Right forelimb (tissue), 1 donor: ENCODE results near the gene MAP3K8.

Source experiments
- DNase-seq: peaks from one replicate; pipeline ENCODE4 v3.0.0-alpha.2; 2018

The MAP3K8 gene

GRCh38 chr10:30493609-30494530, 59.9 kb downstream of the MAP3K8 start:
- DNase-seq = no peak

DNA sequence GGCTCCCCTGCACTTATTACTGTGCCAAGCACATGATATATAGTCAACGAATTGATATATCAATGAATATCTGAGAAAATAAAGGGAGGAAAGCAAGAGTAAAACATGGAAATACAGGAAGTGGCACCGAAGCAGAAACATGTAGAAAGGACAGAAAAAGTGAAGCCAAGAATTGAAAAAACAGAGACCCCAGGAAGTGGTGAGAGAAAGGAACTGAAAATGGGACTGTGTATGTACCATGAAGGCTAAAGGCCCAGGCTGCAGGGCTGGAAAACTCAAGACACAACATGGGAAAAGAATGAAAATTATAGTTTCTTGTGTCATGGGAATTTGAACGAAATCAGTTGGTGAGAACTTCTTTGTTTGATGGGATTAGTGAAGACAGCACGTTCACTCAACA, 60.6 kb downstream of the MAP3K8 start:
- DNase-seq = no peak

GRCh38 chr10:30495687-30496086, 61.7 kb downstream of the MAP3K8 start:
- no peak for DNase-seq

- no peak for DNase-seq
Observed at GRCh38 chr10:30499816-30500215, 65.8 kb downstream of the MAP3K8 start.

- DNase-seq = no peak
Observed at GRCh38 chr10:30500534-30500933, 66.5 kb downstream of the MAP3K8 start.

DNA sequence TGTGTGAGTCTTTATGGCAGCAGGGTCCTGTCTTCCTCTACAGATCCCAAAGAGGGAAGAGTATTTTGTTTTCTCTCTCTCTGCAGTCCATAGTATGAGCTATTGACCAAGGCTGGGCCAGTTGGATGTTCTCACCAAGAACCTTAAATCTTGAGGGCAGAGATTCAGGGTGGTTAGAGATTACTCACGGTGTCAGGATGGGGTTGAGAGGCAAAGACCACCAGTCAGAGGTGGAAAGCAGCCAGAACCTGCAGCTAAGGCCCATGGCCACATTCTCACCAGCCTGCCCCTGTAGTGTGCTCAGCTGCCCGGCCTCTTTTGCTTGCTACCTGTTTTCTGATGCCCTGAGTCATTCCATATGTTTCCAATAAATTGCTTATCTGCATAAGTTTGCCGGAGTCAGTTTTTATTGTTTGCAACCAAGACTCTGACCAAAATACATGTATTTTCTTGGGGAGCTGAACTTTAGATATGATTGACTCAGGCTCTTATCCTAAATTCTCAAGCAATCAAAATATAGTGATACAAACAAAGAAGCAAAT, 67.0 kb downstream of the MAP3K8 start:
- no peak for DNase-seq

DNA sequence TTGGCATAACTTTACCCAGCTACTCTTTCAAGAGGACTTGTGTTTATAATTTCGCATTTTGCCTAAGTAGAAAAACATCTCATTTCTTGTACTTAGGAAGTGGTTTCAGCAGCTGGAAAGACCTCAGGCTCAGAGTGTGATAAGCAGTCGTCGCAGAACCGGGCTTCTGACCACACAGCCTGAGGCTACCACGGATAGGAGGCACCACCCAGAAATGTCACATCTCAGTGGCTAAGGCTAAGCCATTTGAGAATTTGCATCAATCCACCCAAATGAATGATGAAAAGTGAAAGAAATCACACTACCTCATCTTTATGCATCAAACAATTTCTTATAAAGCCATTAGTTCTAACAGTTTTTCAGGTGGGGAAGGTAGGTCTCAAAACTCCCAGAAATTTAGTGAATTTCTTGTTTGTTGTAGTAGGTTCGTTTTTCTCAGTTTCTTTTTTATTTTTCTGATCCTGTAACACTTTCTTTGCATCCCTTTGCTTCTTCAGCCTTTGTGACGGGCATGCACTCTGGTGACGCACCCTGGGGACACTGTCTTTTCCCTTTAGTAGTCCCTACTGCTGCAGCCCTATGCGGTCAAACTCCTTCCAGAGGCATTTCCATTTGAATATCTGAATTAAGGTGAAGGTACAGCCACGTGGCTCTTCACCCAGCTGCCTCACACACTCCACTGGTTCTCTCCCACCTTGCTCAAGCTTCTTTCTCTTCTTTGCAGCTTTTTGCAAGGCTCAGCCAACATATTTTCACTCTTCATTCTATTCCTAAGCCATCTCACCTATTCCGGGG, 68.5 kb downstream of the MAP3K8 start:
- no peak for DNase-seq

DNA sequence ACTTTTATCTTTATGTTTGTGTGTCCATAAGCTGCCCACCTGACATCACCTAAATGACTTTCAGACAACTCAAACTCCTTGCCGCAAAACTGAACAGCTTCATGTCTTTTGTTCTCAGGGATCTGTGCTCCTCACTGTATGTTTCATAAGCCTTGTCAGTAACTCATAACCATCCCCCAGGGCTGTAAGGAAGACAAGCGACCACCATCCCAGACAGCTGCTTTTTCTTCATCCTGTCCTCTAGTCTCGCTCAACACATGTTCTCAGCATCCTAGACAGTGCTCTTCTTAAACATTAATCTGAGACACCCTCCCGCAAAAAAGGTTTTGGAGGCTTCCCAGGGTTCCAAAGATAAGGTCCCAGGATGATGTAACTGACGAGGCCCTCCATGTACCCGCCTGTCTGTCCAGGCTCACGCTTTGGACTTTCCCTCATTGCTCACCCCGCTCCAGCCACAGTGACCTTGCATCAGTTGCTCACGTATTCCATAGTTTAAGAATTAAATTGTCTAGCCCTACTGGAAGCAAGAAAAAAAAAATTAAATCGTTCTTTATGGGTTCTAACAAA, 69.8 kb downstream of the MAP3K8 start:
- no peak for DNase-seq

- no peak for DNase-seq
Observed at GRCh38 chr10:30505543-30506298, 71.7 kb downstream of the MAP3K8 start.

- no peak for DNase-seq
Observed at GRCh38 chr10:30509508-30509907, 75.5 kb downstream of the MAP3K8 start.

DNA sequence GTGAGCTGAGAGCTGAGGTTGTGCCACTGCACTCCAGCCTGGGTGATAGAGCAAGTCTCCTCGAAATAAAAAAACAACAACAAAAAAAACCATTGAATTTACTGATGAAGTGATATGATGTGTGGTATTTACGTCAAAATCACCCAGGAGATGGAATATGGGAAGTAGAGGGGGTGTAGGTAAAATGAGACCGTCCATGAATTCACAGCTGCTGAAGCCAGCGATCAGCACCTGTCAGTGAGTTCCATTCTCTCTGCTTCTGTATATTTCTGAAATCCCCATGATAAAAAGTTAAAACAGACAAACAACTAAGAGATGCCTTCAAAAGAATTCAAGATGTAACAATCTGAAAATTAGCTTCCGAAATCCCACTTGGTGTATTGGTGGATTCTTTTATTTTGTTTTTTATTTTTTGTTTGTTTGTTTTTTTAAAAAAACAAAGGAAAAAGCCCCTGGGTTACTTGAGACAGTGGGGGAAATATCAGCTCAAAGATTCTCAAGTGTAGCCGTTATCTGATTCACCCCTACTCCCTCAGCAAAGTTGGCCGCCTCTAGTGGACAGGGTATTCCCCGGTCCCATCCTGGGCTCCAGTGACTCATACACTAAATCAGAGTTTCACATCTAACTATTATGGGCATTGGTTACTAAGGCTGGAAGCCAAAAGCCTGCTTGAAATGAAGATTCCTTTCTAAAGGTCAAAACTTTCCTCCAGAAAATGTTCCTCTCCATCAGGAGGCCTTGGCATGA, 76.4 kb downstream of the MAP3K8 start:
- DNase-seq = no peak

DNA sequence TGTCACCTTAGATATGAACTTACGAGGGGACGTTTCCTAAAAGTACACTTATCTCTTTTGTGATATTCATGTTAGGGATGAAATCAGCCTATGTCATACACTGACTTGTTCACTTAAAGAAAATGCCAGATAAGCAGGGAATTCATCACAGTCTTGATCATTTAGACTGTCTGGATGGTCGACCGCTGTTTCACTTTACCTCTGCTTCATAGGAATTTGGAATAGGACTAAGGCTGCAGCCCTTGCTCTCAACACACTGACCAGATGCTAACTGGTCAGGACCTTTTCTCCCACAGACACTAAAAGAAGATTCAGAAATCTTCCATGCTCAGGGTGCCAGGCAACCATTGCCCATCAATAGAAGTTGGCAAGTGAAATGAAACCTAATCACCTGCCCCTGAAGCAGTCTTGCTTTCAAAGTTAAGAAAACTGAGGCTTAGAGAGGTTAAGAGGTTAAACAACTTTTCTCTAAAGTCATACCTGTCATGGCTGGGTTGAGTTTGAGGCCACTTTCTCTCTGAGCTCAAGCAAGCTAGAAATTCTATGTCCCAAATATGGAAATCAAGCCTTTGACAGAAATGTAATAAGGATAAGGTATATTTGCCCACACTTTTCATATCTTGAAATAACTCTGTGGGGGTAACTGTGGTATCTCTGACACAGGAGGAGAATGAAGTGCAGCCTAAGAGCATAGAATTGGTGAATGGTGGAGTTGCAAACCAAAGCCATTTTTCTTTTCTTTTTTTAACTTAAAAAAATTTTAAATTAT, 77.1 kb downstream of the MAP3K8 start:
- no peak for DNase-seq
